HG03025 (cell line): ENCODE results near the gene TRIP11.

ENCODE experiments used
- ATAC-seq: cut with Tn5 transposase; IDR thresholded peaks from one replicate; pipeline ENCODE4 v1.9.1; 2021; ENCODE audit warnings: mild to moderate bottlenecking, moderate library complexity; ENCODE audit not compliant: unreplicated experiment, low FRiP score

The TRIP11 gene

GRCh38 chr14:92012121-92012748, 27.6 kb downstream of the TRIP11 start:
- no peak for ATAC-seq

GRCh38 chr14:92010644-92011043, 29.2 kb downstream of the TRIP11 start:
- ATAC-seq = no peak

GRCh38 chr14:92009604-92010003, 30.3 kb downstream of the TRIP11 start:
- ATAC-seq = no peak

- no peak for ATAC-seq
Observed at GRCh38 chr14:92005019-92005418, 34.8 kb downstream of the TRIP11 start.

- ATAC-seq = no peak
Observed at GRCh38 chr14:92004062-92004461, 35.8 kb downstream of the TRIP11 start.

- ATAC-seq = no peak
Observed at GRCh38 chr14:91998667-91999570, 40.9 kb downstream of the TRIP11 start.

- ATAC-seq = no peak
Observed at GRCh38 chr14:91997492-91997891, 42.4 kb downstream of the TRIP11 start.

GRCh38 chr14:91996948-91997371, 42.9 kb downstream of the TRIP11 start:
- ATAC-seq = no peak

GRCh38 chr14:91987192-91987591, 52.7 kb downstream of the TRIP11 start:
- ATAC-seq = no peak

GRCh38 chr14:91985521-91986255, 54.2 kb downstream of the TRIP11 start:
- ATAC-seq = no peak

GRCh38 chr14:91985008-91985407, 54.9 kb downstream of the TRIP11 start:
- ATAC-seq = no peak

- ATAC-seq = no peak
Observed at GRCh38 chr14:91983588-91983987, 56.3 kb downstream of the TRIP11 start.

- ATAC-seq = no peak
Observed at GRCh38 chr14:91980157-91980556, 59.7 kb downstream of the TRIP11 start.

GRCh38 chr14:91977884-91978283, 62.0 kb downstream of the TRIP11 start:
- no peak for ATAC-seq

GRCh38 chr14:91975763-91976162, 64.1 kb downstream of the TRIP11 start:
- no peak for ATAC-seq

GRCh38 chr14:91971188-91971778, 68.6 kb downstream of the TRIP11 start:
- no peak for ATAC-seq

GRCh38 chr14:91968280-91968679, 71.6 kb downstream of the TRIP11 start:
- no peak for ATAC-seq

- ATAC-seq = no peak
Observed at GRCh38 chr14:91964724-91965123, 75.1 kb downstream of the TRIP11 start.

GRCh38 chr14:91964011-91964410, 75.8 kb downstream of the TRIP11 start:
- ATAC-seq = no peak

GRCh38 chr14:91963465-91963864, 76.4 kb downstream of the TRIP11 start:
- ATAC-seq = no peak
